Measurements from ENCODE around the gene PNPLA7. TPM values are rescaled to one million over a fixed set of nuclear protein-coding genes. Genes with fewer than 3 reads are reported as not detected.
"Not testable (repeated sequence)": the region's sequence is repeated elsewhere in the genome, so short reads cannot be mapped to it uniquely, and the experiment has no call there.

PNPLA7 gene
- total and polyA plus RNA-seq, 10 of the 15 experiments (the other 5 are each of a cell fraction or from before 2014, with no cell fraction given) = 0.04 to 0.85 (median 0.19) TPM; not detected in 1

GRCh38 chr9:137511758-137512463 is 38.3 kb downstream of the PNPLA7 start:
- Histone ChIP-seq H3K4me1 (ENCODE audit: control insufficient read depth, insufficient read depth, low read length) (peaks cover 8% of the 10 kb centered on the region), H3K27me3 (replicated peaks in 1 of 2; ENCODE audit: control insufficient read depth in 2 of 2, insufficient read depth in 2 of 2, low read length in 1 of 2) (no peaks in the 10 kb centered on the region; a peak in 1 of 4 replicates), H3K9ac (ENCODE audit: control insufficient read depth, insufficient read depth, low read length) (no peak overlapping the region), H4K20me1 (ENCODE audit: control insufficient read depth, insufficient read depth) (no peaks in the 10 kb centered on the region), H3K4me3 (no peak overlapping the region), H3K9me3 (replicated peaks; ENCODE audit: control insufficient read depth, insufficient read depth, low read length) (no peaks in the 10 kb centered on the region), H3K79me2 (ENCODE audit: control insufficient read depth, insufficient read depth, low read length) (no peaks in the 10 kb centered on the region), H3K36me3 (ENCODE audit: control insufficient read depth in 2 of 2, insufficient read depth in 2 of 2, low read length in 1 of 2) (no peaks in the 10 kb centered on the region), H3K27ac (ENCODE audit: control insufficient read depth, insufficient read depth) (no peak overlapping the region), H2AFZ (ENCODE audit: control insufficient read depth, low read depth, low read length) (no peak overlapping the region), H3K4me2 (ENCODE audit: control insufficient read depth, insufficient read depth) (no peak overlapping the region)
- no peak for ATAC-seq
- RAD21 ChIA-PET (ENCODE audit: unreplicated experiment) = no interaction called here
- in situ Hi-C loops (cut with MboI) = no loop called here
- no TSS peak for BruUV-seq (replicated peaks)
- CTCF ChIA-PET = no interaction called here
- peak in 1 of 2 experiments; percentile 37; a peak in 1 of 4 replicates for TF ChIP-seq BHLHE40 (IDR thresholded peaks at IDR 0.05; ENCODE audit: borderline replicate concordance in 1 of 2, low read depth in 2 of 2, low read length in 1 of 2)
- 0 out of 2 replicates have a peak, but pooled peaks have one; percentile 15 for TF ChIP-seq RAD51 (IDR thresholded peaks at IDR 0.05)
- no peak for TF ChIP-seq MYB (IDR thresholded peaks at IDR 0.05; ENCODE audit: borderline replicate concordance, low read depth, low read length)
- intact Hi-C loops (cut with micrococcal nuclease; ENCODE audit: unreplicated experiment) = no loop called here
- POLR2A ChIA-PET = no interaction called here
- peak; percentile 74 for FAIRE-seq
- 69% methylated on average over 21 of the region's 25 CpGs for WGBS (ENCODE audit: insufficient coverage, insufficient replicate concordance, low lambda C conversion rate, missing lambda C conversion rate)
- SMC1A ChIA-PET (ENCODE audit: uncharacterized antibody, unreplicated experiment) = no interaction called here
- no peak for DNase-seq (ENCODE audit: low read depth, low spot score)

GRCh38 chr9:137511126-137511525 is 39.1 kb downstream of the PNPLA7 start:
- ChIA-PET RAD21 (ENCODE audit: unreplicated experiment) (interaction anchor here (1.0 kb wide), 1 partner anchor 225 kb away, joined by 3 read pairs; no protein-coding TSS in a partner anchor), POLR2A (interaction anchor here (0.7 kb wide), 1 partner anchor 70 kb away, joined by 3 read pairs; the partner anchor contains the start of gene ENTPD8), CTCF (interaction anchor here (1.0 to 1.2 kb wide), 2 partner anchors 10 to 41 kb away, joined by 3 read pairs; no protein-coding TSS in a partner anchor)
- ATAC-seq; SMC1A ChIA-PET (ENCODE audit: uncharacterized antibody, unreplicated experiment); H3K9ac ChIP-seq (ENCODE audit: control insufficient read depth, insufficient read depth, low read length); BruUV-seq (replicated peaks); H3K4me3 ChIP-seq; H3K79me2 ChIP-seq (ENCODE audit: control insufficient read depth, insufficient read depth, low read length); FAIRE-seq; H3K27me3 ChIP-seq (replicated peaks in 1 of 2; ENCODE audit: control insufficient read depth in 2 of 2, insufficient read depth in 2 of 2, low read length in 1 of 2); H3K4me2 ChIP-seq (ENCODE audit: control insufficient read depth, insufficient read depth); H2AFZ ChIP-seq (ENCODE audit: control insufficient read depth, low read depth, low read length); in situ Hi-C loops (cut with MboI); H4K20me1 ChIP-seq (ENCODE audit: control insufficient read depth, insufficient read depth); H3K36me3 ChIP-seq (ENCODE audit: control insufficient read depth in 2 of 2, insufficient read depth in 2 of 2, low read length in 1 of 2); intact Hi-C loops (cut with micrococcal nuclease; ENCODE audit: unreplicated experiment); H3K4me1 ChIP-seq (ENCODE audit: control insufficient read depth, insufficient read depth, low read length); DNase-seq (ENCODE audit: low read depth, low spot score); H3K9me3 ChIP-seq (replicated peaks; ENCODE audit: control insufficient read depth, insufficient read depth, low read length); H3K27ac ChIP-seq (ENCODE audit: control insufficient read depth, insufficient read depth): not testable (repeated sequence)
- 88% methylated on average over 22 of the region's 22 CpGs for WGBS (ENCODE audit: insufficient coverage, insufficient replicate concordance, low lambda C conversion rate, missing lambda C conversion rate)

Measured in GM12878 (cell line).